Epithelial cell of proximal tubule (primary cell): ENCODE measurements around the gene TBCD. TPM values are rescaled to one million over a fixed set of nuclear protein-coding genes. Genes with fewer than 3 reads are reported as not detected.

Source experiments
- DNase-seq: peaks from one replicate; pipeline ENCODE4 v3.0.0-alpha.2; 2011; ENCODE audit warnings: low read depth
- H3K4me3 ChIP-seq: 2 replicates; pipeline ENCODE4 v1.5.1; 2011; ENCODE audit warnings: low read depth, mild to moderate bottlenecking, low read length
- total RNA-seq: library from RNA; depleted of rRNA; stranded (reverse); fragments of >200 nt; gene quantifications from 2 replicates; pipeline ENCODE4 v1.2.3, GENCODE V29; 2015
- TF ChIP-seq, protein P1 (sequence below): conservative IDR thresholded peaks from 2 replicates; pipeline ENCODE4 v1.5.1; 2012; ENCODE audit warnings: low read depth, mild to moderate bottlenecking, low read length

The TBCD gene
- total RNA-seq, 1 donor from 2014 or later = 46.6 TPM

- DNase-seq = no peak
- TF ChIP-seq, protein P1, sequence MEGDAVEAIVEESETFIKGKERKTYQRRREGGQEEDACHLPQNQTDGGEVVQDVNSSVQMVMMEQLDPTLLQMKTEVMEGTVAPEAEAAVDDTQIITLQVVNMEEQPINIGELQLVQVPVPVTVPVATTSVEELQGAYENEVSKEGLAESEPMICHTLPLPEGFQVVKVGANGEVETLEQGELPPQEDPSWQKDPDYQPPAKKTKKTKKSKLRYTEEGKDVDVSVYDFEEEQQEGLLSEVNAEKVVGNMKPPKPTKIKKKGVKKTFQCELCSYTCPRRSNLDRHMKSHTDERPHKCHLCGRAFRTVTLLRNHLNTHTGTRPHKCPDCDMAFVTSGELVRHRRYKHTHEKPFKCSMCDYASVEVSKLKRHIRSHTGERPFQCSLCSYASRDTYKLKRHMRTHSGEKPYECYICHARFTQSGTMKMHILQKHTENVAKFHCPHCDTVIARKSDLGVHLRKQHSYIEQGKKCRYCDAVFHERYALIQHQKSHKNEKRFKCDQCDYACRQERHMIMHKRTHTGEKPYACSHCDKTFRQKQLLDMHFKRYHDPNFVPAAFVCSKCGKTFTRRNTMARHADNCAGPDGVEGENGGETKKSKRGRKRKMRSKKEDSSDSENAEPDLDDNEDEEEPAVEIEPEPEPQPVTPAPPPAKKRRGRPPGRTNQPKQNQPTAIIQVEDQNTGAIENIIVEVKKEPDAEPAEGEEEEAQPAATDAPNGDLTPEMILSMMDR = no peak
- no peak overlapping the region for H3K4me3 ChIP-seq
Measured at GRCh38 chr17:82946081-82946480, 194.2 kb downstream of the TBCD start.

GRCh38 chr17:82947051-82947991, 195.5 kb downstream of the TBCD start:
- no peak overlapping the region for H3K4me3 ChIP-seq
- TF ChIP-seq, protein P1 = no peak
- DNase-seq = no peak

DNA sequence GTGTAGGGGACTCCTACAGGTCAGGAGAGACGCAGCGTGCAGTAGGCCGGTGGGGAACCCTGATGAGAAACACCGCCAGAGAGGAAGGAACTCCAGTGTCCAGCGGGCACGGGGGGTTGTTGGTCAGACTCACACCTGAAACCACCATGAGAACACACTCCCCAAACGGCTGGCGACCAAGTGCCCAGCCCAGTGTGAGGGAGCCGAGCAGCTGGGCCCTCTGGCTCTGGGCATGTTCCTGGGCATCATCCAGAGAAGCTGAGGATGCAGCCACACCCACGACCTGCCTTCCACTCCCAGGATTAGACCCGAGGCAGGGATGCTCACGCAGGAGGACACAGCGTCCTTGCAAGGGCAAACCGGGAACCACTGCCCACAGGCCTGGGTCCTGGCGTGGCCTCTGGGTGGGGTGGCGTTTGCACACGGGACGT, 196.2 kb downstream of the TBCD start:
- no peak overlapping the region for H3K4me3 ChIP-seq
- TF ChIP-seq, protein P1 = no peak
- DNase-seq = no peak

- TF ChIP-seq, protein P1 = no peak
- H3K4me3 ChIP-seq = no peak overlapping the region
- DNase-seq = no peak
Measured at GRCh38 chr17:82948957-82949356, 197.1 kb downstream of the TBCD start.

GRCh38 chr17:82949361-82949760, 197.5 kb downstream of the TBCD start:
- TF ChIP-seq, protein P1 = no peak
- DNase-seq = no peak
- H3K4me3 ChIP-seq = no peak overlapping the region

GRCh38 chr17:82949984-82950383, 198.1 kb downstream of the TBCD start:
- TF ChIP-seq, protein P1 = no peak
- no peak for DNase-seq
- H3K4me3 ChIP-seq = no peak overlapping the region
